ENCODE results near the gene COPS9.

Gene COPS9

DNA sequence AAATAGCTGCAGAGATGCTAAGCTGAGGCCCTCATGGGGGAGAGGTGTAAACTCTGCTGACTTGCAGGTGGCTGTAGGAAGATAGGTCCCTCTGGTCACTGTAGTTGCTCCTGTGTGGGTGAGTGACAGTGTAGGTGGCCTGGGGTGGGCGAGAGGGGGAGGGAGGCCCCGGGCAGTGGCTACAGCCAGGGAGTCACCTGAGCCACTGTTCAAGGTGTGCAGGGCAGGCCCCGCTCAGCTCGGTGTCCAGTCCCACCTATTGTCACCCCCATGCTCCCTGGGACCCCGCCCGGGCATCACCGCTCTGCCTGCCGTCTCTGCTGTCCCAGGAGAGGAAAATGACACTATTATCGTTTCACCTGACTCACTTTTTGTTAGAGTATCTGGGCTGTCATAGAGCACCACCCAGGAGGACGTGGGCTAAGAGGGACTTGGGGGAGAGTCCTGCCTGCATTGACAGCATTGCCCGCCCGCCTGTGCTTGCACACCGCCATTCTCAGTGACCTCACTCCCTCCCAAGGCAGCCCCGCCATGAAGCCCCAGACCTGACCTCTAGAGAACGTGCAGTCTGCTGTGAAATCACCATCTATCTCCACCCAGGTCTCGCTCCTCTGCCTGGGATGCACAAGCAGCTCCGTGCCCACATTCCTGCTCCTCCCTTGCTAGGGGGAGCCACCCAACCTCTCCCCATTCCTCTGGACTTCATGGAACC is 29.2 kb downstream of the COPS9 start:
- no peak for DNase-seq

DNA sequence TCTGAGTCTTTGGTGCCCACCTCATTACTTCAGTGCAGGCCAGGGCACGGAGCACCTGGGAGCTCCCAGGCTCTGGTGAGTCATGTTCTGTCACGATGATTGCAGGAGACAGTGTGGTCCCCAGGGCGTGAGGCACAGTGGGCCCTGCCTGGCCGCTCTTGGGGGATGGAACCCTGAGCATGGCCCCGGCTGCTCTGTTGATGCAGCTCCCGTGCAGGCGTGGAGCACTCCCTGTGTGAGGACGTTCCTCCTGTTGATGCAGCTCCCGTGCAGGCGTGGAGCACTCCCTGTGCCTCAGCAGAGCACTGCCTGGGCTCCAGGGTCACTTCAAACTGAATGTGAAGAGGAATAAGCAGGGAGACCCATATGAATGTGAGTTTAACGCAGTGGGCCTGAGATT is 30.1 kb downstream of the COPS9 start:
- no peak for DNase-seq

DNA sequence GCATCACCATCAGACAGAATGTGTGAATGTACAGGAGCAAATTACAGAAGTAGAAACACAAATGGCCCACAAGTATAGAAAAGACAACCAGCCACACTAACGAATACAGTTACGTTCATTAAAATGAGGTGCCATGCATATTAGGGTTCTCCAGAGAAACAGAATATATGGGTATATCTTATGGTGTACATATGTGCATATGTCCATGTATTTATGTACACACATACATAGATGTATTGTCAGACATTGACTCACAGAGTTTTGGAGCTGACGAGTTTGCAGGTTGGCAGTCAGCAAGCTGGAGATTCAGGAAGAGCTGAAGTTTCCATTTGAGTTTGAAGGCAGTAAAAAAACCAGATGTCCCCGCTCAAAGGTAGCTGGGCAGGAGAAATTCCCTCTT is 33.0 kb downstream of the COPS9 start:
- no peak for DNase-seq

DNA sequence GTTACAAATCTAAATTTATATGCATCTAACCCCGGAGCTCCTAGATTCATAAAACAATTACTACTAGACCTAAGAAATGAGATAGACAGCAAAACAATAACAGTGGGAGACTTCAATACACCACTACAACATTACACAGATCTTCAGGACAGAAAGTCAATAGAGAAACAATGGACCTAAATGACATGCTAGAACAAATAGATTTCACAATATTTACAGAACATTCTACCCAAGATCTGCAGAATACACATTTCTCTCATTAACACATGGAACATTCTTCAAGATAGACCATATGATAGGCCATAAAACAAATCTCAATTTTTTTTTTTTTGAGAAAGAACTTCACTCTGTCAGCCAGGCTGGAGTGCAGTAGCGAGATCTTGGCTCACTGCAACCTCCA is 37.8 kb downstream of the COPS9 start:
- no peak for DNase-seq

DNA sequence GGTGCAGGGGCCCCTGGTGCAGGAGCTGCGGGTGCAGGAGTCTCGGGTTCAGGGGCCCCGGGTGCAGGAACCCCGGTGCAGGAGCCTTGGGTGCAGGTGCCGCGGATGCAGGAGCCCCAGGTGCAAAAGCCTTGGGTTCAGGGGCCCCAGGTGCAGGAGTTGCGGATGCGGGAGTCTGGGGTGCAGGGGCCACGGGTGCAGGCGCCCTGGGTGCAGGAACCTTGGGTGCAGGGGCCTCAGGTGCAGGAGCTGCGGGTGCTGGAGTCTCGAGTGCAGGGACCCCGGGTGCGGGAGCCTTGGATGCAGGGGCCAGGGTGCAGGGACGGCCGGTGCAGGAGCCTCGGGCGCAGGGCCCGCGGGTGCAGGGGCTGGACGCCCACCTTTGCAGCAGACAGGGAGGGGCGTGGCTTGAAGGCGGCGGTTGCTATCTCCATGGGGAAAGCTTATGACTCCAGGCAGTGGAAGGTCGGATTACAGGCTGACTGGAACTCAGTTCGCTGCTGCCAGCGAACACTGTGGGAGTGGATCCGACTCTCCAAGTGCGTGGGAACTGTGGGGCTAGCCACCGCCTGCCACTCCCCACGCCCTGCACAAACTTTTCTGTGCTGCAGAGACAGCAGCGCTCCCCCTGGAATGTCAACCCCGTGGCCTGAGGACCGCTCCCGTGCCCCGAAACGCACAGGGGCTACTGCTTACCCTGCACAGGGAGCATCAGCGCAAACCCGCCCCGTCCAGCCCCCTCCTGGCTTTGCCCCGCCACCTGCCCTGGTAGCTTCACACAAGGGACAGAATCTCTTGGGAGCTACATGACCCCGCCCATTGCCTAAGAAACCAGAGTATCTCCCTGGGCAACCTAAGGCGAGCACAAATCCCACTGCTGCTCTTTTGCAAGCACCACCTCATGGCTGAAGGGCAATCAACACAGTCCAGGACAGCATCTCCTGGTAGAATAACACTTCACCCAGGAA is 40.3 kb downstream of the COPS9 start:
- no peak for DNase-seq

DNA sequence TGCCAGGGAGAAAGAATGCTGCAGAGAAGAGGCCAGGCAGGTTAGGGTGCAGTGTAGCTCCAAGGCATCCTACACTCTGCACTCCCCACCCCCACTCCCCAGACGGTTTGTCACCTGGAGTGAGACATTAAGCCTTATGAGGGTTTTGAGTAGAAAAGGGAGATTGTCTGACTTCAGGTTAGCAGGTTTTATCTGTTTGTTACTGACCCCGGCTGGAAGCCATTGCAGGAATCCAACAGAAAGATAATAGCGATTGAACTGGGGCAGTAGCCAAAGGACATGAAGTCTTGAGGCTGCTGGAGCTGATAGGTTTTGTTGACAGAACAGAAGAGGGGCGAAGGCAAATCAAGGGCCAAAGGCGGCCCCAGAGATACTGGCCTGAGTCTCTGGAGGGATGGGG is 46.8 kb downstream of the COPS9 start:
- no peak for DNase-seq

DNA sequence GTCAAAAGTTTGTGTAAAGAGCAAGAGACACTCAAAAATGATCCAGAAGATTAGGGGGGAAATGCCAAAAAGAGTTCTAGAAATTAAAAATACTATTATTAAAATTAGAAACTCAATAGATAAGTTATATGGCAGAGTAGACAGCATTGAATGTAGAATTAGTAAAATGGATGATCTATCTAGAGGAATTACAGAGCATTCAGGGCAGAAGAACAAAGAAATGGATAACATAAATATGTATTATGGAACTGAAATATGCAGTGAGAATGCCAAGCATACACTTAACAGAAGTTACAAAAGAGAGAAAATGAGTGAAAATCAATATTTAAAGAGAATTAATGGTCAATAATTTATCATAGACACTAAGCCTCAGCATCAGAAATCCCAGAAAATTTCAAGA is 49.5 kb downstream of the COPS9 start:
- no peak for DNase-seq
